GM21825 (cell line): Measurements from ENCODE around the gene NTF4.
"Not testable (repeated sequence)": the region's sequence is repeated elsewhere in the genome, so short reads cannot be mapped to it uniquely, and the experiment has no call there.

Source experiments
- ATAC-seq: cut with Tn5 transposase; IDR thresholded peaks from one replicate; pipeline ENCODE4 v1.9.1; 2021; ENCODE audit warnings: mild to moderate bottlenecking, moderate library complexity; ENCODE audit not compliant: unreplicated experiment

The NTF4 gene

GRCh38 chr19:49024233-49024632 lies 40.4 kb downstream of the NTF4 start, which contains the start of gene CGB3:
CGB3 (minus strand) TSS chr19:49024333; CDS start chr19:49023971, 362 bp downstream.
- ATAC-seq: not testable (repeated sequence)

GRCh38 chr19:49022116-49022515 lies 42.5 kb downstream of the NTF4 start:
- no peak for ATAC-seq

- ATAC-seq: no peak
Measured at GRCh38 chr19:49020931-49021895, 43.4 kb downstream of the NTF4 start.

- ATAC-seq: no peak
Measured at GRCh38 chr19:49020342-49020741, 44.3 kb downstream of the NTF4 start.

- ATAC-seq: no peak
Measured at GRCh38 chr19:49019242-49019932, 45.2 kb downstream of the NTF4 start.

GRCh38 chr19:49018388-49019241 lies 46.0 kb downstream of the NTF4 start:
- ATAC-seq: not testable (repeated sequence)

- ATAC-seq: peak; percentile 38
Measured at GRCh38 chr19:49017666-49018351, 46.8 kb downstream of the NTF4 start.

- ATAC-seq: no peak
Measured at GRCh38 chr19:49017041-49017665, 47.5 kb downstream of the NTF4 start, which contains the start of gene LHB. LHB (minus strand) TSS chr19:49017091; CDS start chr19:49017081, 10 bp downstream.

- ATAC-seq: no peak
Measured at GRCh38 chr19:49016067-49016839, 48.4 kb downstream of the NTF4 start.

GRCh38 chr19:49014870-49015255 lies 49.8 kb downstream of the NTF4 start:
- ATAC-seq: no peak

GRCh38 chr19:49014123-49014869 lies 50.3 kb downstream of the NTF4 start:
- no peak for ATAC-seq

GRCh38 chr19:49011194-49011593 lies 53.4 kb downstream of the NTF4 start:
- ATAC-seq: no peak
